H1 (cell line): ENCODE measurements around the gene ASF1B. TPM values are rescaled to one million over a fixed set of nuclear protein-coding genes. Genes with fewer than 3 reads are reported as not detected.

Source experiments
- CTCF ChIA-PET: fragments of 300-600 bp; sonication (Branson Sonifier 250); formaldehyde crosslinking; loops from one replicate; lab custom pipeline; 2021; ENCODE audit not compliant: partially characterized antibody; lab: Charles Lee
- POLR2A ChIA-PET: fragments of 300-600 bp; sonication (Branson Sonifier 250); formaldehyde crosslinking; loops from one replicate; lab custom pipeline; 2021; ENCODE audit warnings: inconsistent platforms; ENCODE audit not compliant: partially characterized antibody; lab: Charles Lee
- DNase-seq, 2 experiments: peaks; one replicate each; pipeline versions ENCODE4 v3.0.0 to v3.0.0-alpha.2; 2010 to 2022; ENCODE audit warnings: low spot score in 2 of 2, low read depth in 1 of 2, mixed read lengths in 1 of 2
- FAIRE-seq: peaks from 2 replicates; lab custom pipeline; 2011; peaks lifted over from hg19 to GRCh38; lab: Jason Lieb, UNC
- H2AFZ ChIP-seq: 2 replicates; pipeline ENCODE4 v1.8.1; 2012; ENCODE audit warnings: low read length, inconsistent platforms
- H2AK5ac ChIP-seq: 2 replicates; pipeline ENCODE4 v1.6.1; 2013; ENCODE audit warnings: low read depth, low read length
- H2BK120ac ChIP-seq: replicated peaks from 2 replicates; pipeline ENCODE3; 2013; ENCODE audit warnings: low read depth, low read length, inconsistent platforms
- H2BK12ac ChIP-seq: 2 replicates; pipeline ENCODE4 v1.6.1; 2013; ENCODE audit warnings: low read depth, low read length
- H2BK15ac ChIP-seq: 2 replicates; pipeline ENCODE4 v1.6.1; 2013; ENCODE audit warnings: low read length
- H2BK20ac ChIP-seq: 2 replicates; pipeline ENCODE4 v1.6.1; 2013; ENCODE audit warnings: low read length
- H2BK5ac ChIP-seq: 2 replicates; pipeline ENCODE4 v1.6.1; 2013; ENCODE audit warnings: low read depth, low read length
- H3K14ac ChIP-seq: 2 replicates; pipeline ENCODE4 v1.6.1; 2013; ENCODE audit warnings: inconsistent platforms; ENCODE audit not compliant: insufficient read length
- H3K18ac ChIP-seq: 2 replicates; pipeline ENCODE4 v1.6.1; 2013; ENCODE audit warnings: low read length; ENCODE audit errors: extremely low read depth
- H3K23ac ChIP-seq: 2 replicates; pipeline ENCODE4 v1.6.1; 2013; ENCODE audit warnings: inconsistent platforms; ENCODE audit not compliant: insufficient read length
- H3K23me2 ChIP-seq: 2 replicates; pipeline ENCODE4 v1.6.1; 2013; ENCODE audit warnings: low read depth, low read length
- H3K27ac ChIP-seq: 2 replicates; pipeline ENCODE4 v1.6.1; 2011; ENCODE audit warnings: low read depth, low read length, inconsistent platforms
- H3K27me3 ChIP-seq, 4 experiments: replicated peaks in 1 of 4; 1 replicate in 1 of 4; 2 replicates in 3 of 4; pipeline versions ENCODE4 v1.6.1 to v1.8.1; 2011 to 2013; ENCODE audit warnings: low read length in 3 of 4, mild to moderate bottlenecking in 3 of 4, inconsistent platforms in 2 of 4, mixed read lengths in 2 of 4, moderate library complexity in 1 of 4; ENCODE audit not compliant: control insufficient read depth in 3 of 4, insufficient read depth in 3 of 4; ENCODE audit errors: extremely low read depth in 1 of 4
- H3K36me3 ChIP-seq, 4 experiments: 2 replicates each; pipeline versions ENCODE4 v1.6.1 to v1.8.1; 2011 to 2013; ENCODE audit warnings: mild to moderate bottlenecking in 4 of 4, low read length in 3 of 4, moderate library complexity in 2 of 4, control low read depth in 1 of 4, inconsistent platforms in 1 of 4; ENCODE audit not compliant: insufficient read depth in 4 of 4, control insufficient read depth in 2 of 4
- H3K4ac ChIP-seq: replicated peaks from 2 replicates; pipeline ENCODE3; 2013; ENCODE audit warnings: low read length, low read depth, mixed read lengths, inconsistent platforms; ENCODE audit not compliant: insufficient read length
- H3K4me1 ChIP-seq, 4 experiments: replicated peaks in 1 of 4; 1 replicate in 1 of 4; 2 replicates in 3 of 4; pipeline versions ENCODE4 v1.6.1 to v1.8.1; 2011 to 2013; ENCODE audit warnings: low read length in 3 of 4, inconsistent platforms in 2 of 4, mixed read lengths in 1 of 4; ENCODE audit not compliant: insufficient read depth in 4 of 4, control insufficient read depth in 3 of 4
- H3K4me2 ChIP-seq, 2 experiments: 2 replicates each; pipeline versions ENCODE4 v1.6.1 to v1.8.1; 2011 to 2013; ENCODE audit warnings: low read depth in 2 of 2, low read length in 2 of 2, control low read depth in 1 of 2, inconsistent platforms in 1 of 2, mild to moderate bottlenecking in 1 of 2; ENCODE audit not compliant: insufficient read depth in 1 of 2
- H3K4me3 ChIP-seq, 4 experiments: fragments of 200-600, 300-600 bp in 1 of 4; sonication (generic), shearing (Covaris generic), sonication (Bioruptor Twin) in 1 of 4; 2 replicates each; pipeline versions ENCODE4 v1.5.1 to v1.8.1; 2011 to 2016; ENCODE audit warnings: low read length in 4 of 4, low read depth in 3 of 4, control low read depth in 2 of 4, inconsistent platforms in 2 of 4, mild to moderate bottlenecking in 2 of 4, mixed read lengths in 1 of 4, moderate library complexity in 1 of 4; ENCODE audit not compliant: insufficient read depth in 2 of 4; ENCODE audit errors: extremely low read depth in 1 of 4
- H3K56ac ChIP-seq: replicated peaks from 2 replicates; pipeline ENCODE3; 2013; ENCODE audit warnings: low read depth, mild to moderate bottlenecking, mixed read lengths, low read length, inconsistent platforms; ENCODE audit not compliant: insufficient read length
- H3K79me1 ChIP-seq: 2 replicates; pipeline ENCODE4 v1.6.1; 2013; ENCODE audit warnings: low read depth, low read length, control low read depth
- H3K79me2 ChIP-seq, 2 experiments: 2 replicates each; pipeline versions ENCODE4 v1.6.1 to v1.8.1; 2012 to 2013; ENCODE audit warnings: low read length in 2 of 2, mild to moderate bottlenecking in 2 of 2, inconsistent platforms in 1 of 2; ENCODE audit not compliant: insufficient read depth in 2 of 2, control insufficient read depth in 1 of 2
- H3K9ac ChIP-seq, 4 experiments: replicated peaks in 1 of 4; 1 replicate in 1 of 4; 2 replicates in 3 of 4; pipeline versions ENCODE4 v1.6.1 to v1.8.1; 2011 to 2013; ENCODE audit warnings: low read depth in 3 of 4, low read length in 3 of 4, control low read depth in 2 of 4, mild to moderate bottlenecking in 2 of 4, moderate library complexity in 2 of 4, inconsistent platforms in 1 of 4; ENCODE audit errors: extremely low read depth in 1 of 4
- H3K9me3 ChIP-seq, 2 experiments: 2 replicates each; pipeline versions ENCODE4 v1.6.1 to v1.8.1; 2012 to 2013; ENCODE audit warnings: mild to moderate bottlenecking in 2 of 2, moderate library complexity in 2 of 2, control low read depth in 1 of 2, inconsistent platforms in 1 of 2, low read depth in 1 of 2, low read length in 1 of 2, mixed read lengths in 1 of 2; ENCODE audit not compliant: insufficient read depth in 2 of 2
- H4K20me1 ChIP-seq, 2 experiments: replicated peaks in 1 of 2; 2 replicates each; pipeline versions ENCODE3 to v1.8.1; 2011 to 2013; ENCODE audit warnings: inconsistent platforms in 2 of 2, low read length in 2 of 2, mild to moderate bottlenecking in 1 of 2; ENCODE audit not compliant: insufficient read depth in 2 of 2, control insufficient read depth in 1 of 2
- H4K5ac ChIP-seq: 2 replicates; pipeline ENCODE4 v1.6.1; 2013; ENCODE audit warnings: low read length, low read depth, mixed read lengths, inconsistent platforms; ENCODE audit not compliant: insufficient read length
- H4K8ac ChIP-seq: 2 replicates; pipeline ENCODE4 v1.8.0; 2013; ENCODE audit warnings: mild to moderate bottlenecking, moderate library complexity, low read length, inconsistent platforms; ENCODE audit not compliant: insufficient read depth; ENCODE audit errors: extremely low read depth
- H4K91ac ChIP-seq: replicated peaks from 2 replicates; pipeline ENCODE3; 2013; ENCODE audit warnings: low read length, mixed read lengths, inconsistent platforms; ENCODE audit not compliant: insufficient read length
- ASH2L ChIP-seq: fragments of 200-600, 300-600 bp; sonication (generic); IDR thresholded peaks from one replicate; pipeline ENCODE4 v1.7.1; 2017; ENCODE audit warnings: low read length
- CEBPB ChIP-seq: IDR thresholded peaks from 2 replicates; pipeline ENCODE4 v1.6.1; 2012; ENCODE audit warnings: low read depth, low read length
- HDAC6 ChIP-seq: IDR thresholded peaks from one replicate; pipeline ENCODE4 v1.7.1; 2012; ENCODE audit warnings: low read depth, mild to moderate bottlenecking, inconsistent platforms, low read length, moderate library complexity
- RAD21 ChIP-seq, 2 experiments: IDR thresholded peaks in 1 of 2; conservative IDR thresholded peaks in 1 of 2; 2 replicates each; pipeline ENCODE4 v1.6.1; 2011; ENCODE audit warnings: low read depth in 2 of 2, low read length in 2 of 2, improper control_type of control experiment in 1 of 2, inconsistent platforms in 1 of 2, mild to moderate bottlenecking in 1 of 2, moderate library complexity in 1 of 2
- RBBP5 ChIP-seq: IDR thresholded peaks from 2 replicates; pipeline ENCODE4 v1.7.1; 2012; ENCODE audit warnings: low read depth, mild to moderate bottlenecking, inconsistent platforms, low read length, moderate library complexity, borderline replicate concordance
- SP1 ChIP-seq: IDR thresholded peaks from 2 replicates; pipeline ENCODE4 v1.6.1; 2011; ENCODE audit warnings: low read depth, low read length
- TBP ChIP-seq: IDR thresholded peaks from 2 replicates; pipeline ENCODE4 v1.6.1; 2011; ENCODE audit warnings: low read depth, low read length, improper control_type of control experiment
- YY1 ChIP-seq: IDR thresholded peaks from 2 replicates; pipeline ENCODE4 v1.6.1; 2011; ENCODE audit warnings: low read depth, mild to moderate bottlenecking, low read length
- WGBS, 2 experiments: shearing (Covaris generic) in 1 of 2; methylation state at CpG; one replicate each; pipeline versions ENCODE4 v1.1.6 to v1.1.7; 2013 to 2015; ENCODE audit warnings: low lambda C conversion rate in 2 of 2, mixed read lengths in 2 of 2, inconsistent platforms in 1 of 2, low coverage in 1 of 2, missing lambda C conversion rate in 1 of 2; ENCODE audit not compliant: insufficient replicate concordance in 2 of 2, insufficient coverage in 1 of 2, insufficient read length in 1 of 2; ENCODE audit errors: extremely low coverage in 1 of 2, missing lambda C conversion rate in 1 of 2; 5-methylcytosine and 5-hydroxymethylcytosine counted together
- polyA plus RNA-seq, 7 experiments: library from polyadenylated mRNA; depleted of rRNA in 3 of 7; stranded (reverse) in 5 of 7; unstranded in 2 of 7; fragments of >200 nt in 5 of 7; fragments of 200-250 nt in 2 of 7; gene quantifications; 1 replicate in 5 of 7; 2 replicates in 1 of 7; 4 replicates in 1 of 7; pipeline versions ENCODE4 v1.2.1 to v1.2.3, GENCODE V29; 2011 to 2013; ENCODE audit warnings: missing spikeins in 2 of 7, mixed read lengths in 2 of 7
- total RNA-seq: library from RNA; stranded (reverse); fragmentation: NEBNext Ultra II Directional; extraction: Animal tissue kit (Norgen Biotek cat#: 25700); gene quantifications from 2 replicates; pipeline ENCODE4 v1.2.1, GENCODE V29; 2021

ASF1B gene
- total and polyA plus RNA-seq, 2 of the 8 experiments (the other 6 are each of a cell fraction or from before 2014, with no cell fraction given) = 32.6 to 59.2 TPM

DNA sequence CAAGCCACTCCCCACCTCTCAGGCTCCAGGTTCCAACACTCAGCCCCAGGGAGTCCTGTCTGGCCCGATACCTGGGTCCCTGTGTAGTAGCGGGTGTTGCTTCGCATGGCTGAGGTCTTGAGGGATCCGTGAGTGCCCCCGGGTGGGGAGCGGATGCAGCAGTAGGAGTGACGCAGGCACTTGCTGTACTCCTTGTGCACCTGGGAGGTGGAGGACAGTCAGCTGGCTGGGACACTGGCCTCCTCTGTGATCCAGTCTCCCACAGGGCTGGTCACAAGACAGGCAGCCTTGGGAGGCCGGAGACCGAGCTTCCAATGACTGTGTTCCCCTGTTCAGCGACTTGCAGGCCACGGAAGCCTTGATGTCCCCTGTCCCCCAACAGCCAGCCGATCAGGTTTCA lies 16.3 kb upstream of the ASF1B start:
- FAIRE-seq (no peak), DNase-seq (no peak)
- H3K4me3 ChIP-seq = no peak overlapping the region
- no peak overlapping the region for H2BK5ac ChIP-seq
- no peak overlapping the region for H3K18ac ChIP-seq
- H3K4ac ChIP-seq = no peak overlapping the region
- no peak overlapping the region for H2AK5ac ChIP-seq
- no peak overlapping the region for H3K56ac ChIP-seq
- no peak overlapping the region for H2BK20ac ChIP-seq
- H4K20me1 ChIP-seq = peaks cover 8 to 20% of the 10 kb centered on the region in 2 experiments
- H3K36me3 ChIP-seq = peaks cover 15 to 51% (median 46%) of the 10 kb centered on the region in 4 experiments; a peak in 7 of 8 replicates
- no peak overlapping the region for H3K9ac ChIP-seq
- H3K23ac ChIP-seq = no peak overlapping the region
- H3K4me1 ChIP-seq = peaks cover 0 to 21% (median 14%) of the 10 kb centered on the region in 4 experiments; a peak in 6 of 7 replicates
- no peaks in the 10 kb centered on the region for H3K23me2 ChIP-seq
- H2BK12ac ChIP-seq = no peak overlapping the region
- H4K8ac ChIP-seq = no peak overlapping the region
- WGBS, 2 experiments = 92% methylated on average over 11 of the region's 12 CpGs; no CpG with 5 or more reads in 1 of the 2 experiments
- H4K5ac ChIP-seq = no peak overlapping the region
- ChIA-PET POLR2A (interaction anchor here (0.7 kb wide), 1 partner anchor 17 kb away, joined by 3 read pairs; no protein-coding TSS in a partner anchor), CTCF (interaction anchor here (0.6 kb wide), 1 partner anchor 45 kb away, joined by 3 read pairs; no protein-coding TSS in a partner anchor)
- H2BK15ac ChIP-seq = no peak overlapping the region
- peaks cover 2% of the 10 kb centered on the region for H3K79me1 ChIP-seq
- H3K79me2 ChIP-seq = no peaks in the 10 kb centered on the region
- H3K4me2 ChIP-seq = no peak overlapping the region
- no peak overlapping the region for H3K14ac ChIP-seq
- no peak overlapping the region for H3K27ac ChIP-seq
- no peak overlapping the region for H4K91ac ChIP-seq
- H2AFZ ChIP-seq = no peak overlapping the region
- no peaks in the 10 kb centered on the region for H3K9me3 ChIP-seq
- no peak overlapping the region for H2BK120ac ChIP-seq
- TF ChIP-seq TBP = no peak
- no peak for TF ChIP-seq HDAC6
- TF ChIP-seq RAD21 (IDR thresholded peaks at IDR 0.05 in 1 of 2, conservative IDR thresholded peaks at IDR 0.05 in 1 of 2; ENCODE audit: low read depth in 2 of 2, low read length in 2 of 2) = no peak
- TF ChIP-seq ASH2L = no peak
- no peak for TF ChIP-seq SP1
- TF ChIP-seq CEBPB = no peak
- no peak for TF ChIP-seq RBBP5
- no peak for TF ChIP-seq YY1
- TF ChIP-seq, all 59 proteins: peak for 0
- no peaks in the 10 kb centered on the region for H3K27me3 ChIP-seq
